HepG2 (cell line): Measurements from ENCODE around the gene HIGD1A. TPM values are rescaled to one million over a fixed set of nuclear protein-coding genes. Genes with fewer than 3 reads are reported as not detected.

Source experiments
- ATF2 ChIP-seq: sonication (generic); formaldehyde crosslinking; IDR thresholded peaks from 2 replicates; pipeline ENCODE4 v1.4.0; 2020; ENCODE audit warnings: missing genetic modification reagents
- BORCS8-MEF2B ChIP-seq: sonication (generic); formaldehyde crosslinking; IDR thresholded peaks from 2 replicates; pipeline ENCODE4 v1.8.0; 2022; ENCODE audit warnings: mild to moderate bottlenecking, missing genetic modification reagents
- GTF3A ChIP-seq: sonication (generic); formaldehyde crosslinking; conservative IDR thresholded peaks from 2 replicates; pipeline ENCODE4 v1.4.0; 2020; ENCODE audit warnings: mild to moderate bottlenecking, missing genetic modification reagents
- ISX ChIP-seq: sonication (generic); formaldehyde crosslinking; conservative IDR thresholded peaks from 2 replicates; pipeline ENCODE4 v1.5.0; 2020; ENCODE audit warnings: missing genetic modification reagents
- MEIS2 ChIP-seq: sonication (generic); formaldehyde crosslinking; IDR thresholded peaks from 2 replicates; pipeline ENCODE4 v1.9.0; 2021; ENCODE audit warnings: mild to moderate bottlenecking, missing genetic modification reagents
- MZF1 ChIP-seq: sonication (generic); formaldehyde crosslinking; IDR thresholded peaks from 2 replicates; pipeline ENCODE4 v1.8.1; 2023; ENCODE audit warnings: mild to moderate bottlenecking, missing genetic modification reagents, borderline replicate concordance
- NCOA2 ChIP-seq: sonication (generic); formaldehyde crosslinking; IDR thresholded peaks from 2 replicates; pipeline ENCODE4 v1.8.0; 2022; ENCODE audit warnings: inconsistent platforms
- NFRKB ChIP-seq: fragments of 450-650 bp; IDR thresholded peaks from 2 replicates; pipeline ENCODE4 v1.6.1; 2017
- PHF21A ChIP-seq: sonication (generic); formaldehyde crosslinking; IDR thresholded peaks from 2 replicates; pipeline ENCODE4 v1.5.0; 2020; ENCODE audit warnings: mild to moderate bottlenecking, missing genetic modification reagents
- ZBTB7B ChIP-seq: sonication (generic); formaldehyde crosslinking; IDR thresholded peaks from 2 replicates; pipeline ENCODE4 v1.4.0; 2020; ENCODE audit warnings: missing genetic modification reagents
- ZNF563 ChIP-seq: sonication (generic); formaldehyde crosslinking; IDR thresholded peaks from 2 replicates; pipeline ENCODE4 v1.8.0; 2022; ENCODE audit warnings: mild to moderate bottlenecking, moderate library complexity, missing genetic modification reagents
- ZNF569 ChIP-seq: sonication (generic); formaldehyde crosslinking; IDR thresholded peaks from 2 replicates; pipeline ENCODE4 v1.5.0; 2020; ENCODE audit warnings: mild to moderate bottlenecking, missing genetic modification reagents, moderate library complexity, borderline replicate concordance
- ZNF674 ChIP-seq: sonication (generic); formaldehyde crosslinking; IDR thresholded peaks from 2 replicates; pipeline ENCODE4 v1.5.0; 2020; ENCODE audit warnings: low read depth, mild to moderate bottlenecking, missing genetic modification reagents
- ZNF713 ChIP-seq: sonication (generic); formaldehyde crosslinking; IDR thresholded peaks from 2 replicates; pipeline ENCODE4 v1.4.0; 2020; ENCODE audit warnings: mild to moderate bottlenecking, missing genetic modification reagents
- polyA plus RNA-seq, 8 experiments: library from polyadenylated mRNA; depleted of rRNA in 3 of 8; stranded (reverse) in 7 of 8; unstranded in 1 of 8; fragments of >200 nt; fragmentation: Illumina TruSeq in 4 of 8; extraction: Trizol in 4 of 8; gene quantifications; 2 replicates each; pipeline versions ENCODE4 v1.2.1 to v1.2.3, GENCODE V29; 2011 to 2016; ENCODE audit warnings: low read depth in 4 of 8, missing spikeins in 1 of 8, mixed read lengths in 1 of 8; ENCODE audit not compliant: insufficient read depth in 1 of 8
- total RNA-seq, 5 experiments: library from RNA; depleted of rRNA; stranded (reverse); fragments of >200 nt; fragmentation: Illumina TruSeq; extraction: Trizol; gene quantifications; 2 replicates each; pipeline ENCODE4 v1.2.3, GENCODE V29; 2016; ENCODE audit warnings: low read depth in 1 of 5
- TF ChIP-seq, protein P1 (sequence below): sonication (generic); formaldehyde crosslinking; IDR thresholded peaks from 2 replicates; pipeline ENCODE4 v1.5.1; 2020; ENCODE audit warnings: missing genetic modification reagents, mild to moderate bottlenecking, borderline replicate concordance
- TF ChIP-seq, protein P2 (sequence below): sonication (generic); formaldehyde crosslinking; IDR thresholded peaks from 2 replicates; pipeline ENCODE4 v1.9.0; 2021; ENCODE audit warnings: missing genetic modification reagents, borderline replicate concordance
- TF ChIP-seq, protein P3 (sequence below): IDR thresholded peaks from 2 replicates; pipeline ENCODE4 v1.4.0; 2020; ENCODE audit warnings: mild to moderate bottlenecking, missing genetic modification reagents
- TF ChIP-seq, protein P4 (sequence below), 2 experiments: sonication (generic) in 1 of 2; formaldehyde crosslinking in 1 of 2; IDR thresholded peaks; 2 replicates each; pipeline versions ENCODE4 v1.5.1 to v1.6.1; 2011 to 2020; ENCODE audit warnings: borderline replicate concordance in 1 of 2, low read depth in 1 of 2, low read length in 1 of 2, mild to moderate bottlenecking in 1 of 2, missing genetic modification reagents in 1 of 2, moderate library complexity in 1 of 2

Gene HIGD1A
- total and polyA plus RNA-seq, 2 of the 13 experiments (the other 11 are each of a cell fraction or from before 2014, with no cell fraction given): 222 to 253 TPM

- TF ChIP-seq ZBTB7B (CRISPR knock-in tag): peak; percentile 38; the same call in 1 of the 2 replicates
- peak; percentile 83 for TF ChIP-seq BORCS8-MEF2B (CRISPR knock-in tag)
- TF ChIP-seq ZNF674 (CRISPR knock-in tag): no peak; the same call in 1 of the 2 replicates
- TF ChIP-seq, protein P1, sequence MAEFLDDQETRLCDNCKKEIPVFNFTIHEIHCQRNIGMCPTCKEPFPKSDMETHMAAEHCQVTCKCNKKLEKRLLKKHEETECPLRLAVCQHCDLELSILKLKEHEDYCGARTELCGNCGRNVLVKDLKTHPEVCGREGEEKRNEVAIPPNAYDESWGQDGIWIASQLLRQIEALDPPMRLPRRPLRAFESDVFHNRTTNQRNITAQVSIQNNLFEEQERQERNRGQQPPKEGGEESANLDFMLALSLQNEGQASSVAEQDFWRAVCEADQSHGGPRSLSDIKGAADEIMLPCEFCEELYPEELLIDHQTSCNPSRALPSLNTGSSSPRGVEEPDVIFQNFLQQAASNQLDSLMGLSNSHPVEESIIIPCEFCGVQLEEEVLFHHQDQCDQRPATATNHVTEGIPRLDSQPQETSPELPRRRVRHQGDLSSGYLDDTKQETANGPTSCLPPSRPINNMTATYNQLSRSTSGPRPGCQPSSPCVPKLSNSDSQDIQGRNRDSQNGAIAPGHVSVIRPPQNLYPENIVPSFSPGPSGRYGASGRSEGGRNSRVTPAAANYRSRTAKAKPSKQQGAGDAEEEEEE: no peak
- TF ChIP-seq NFRKB: no peak
- TF ChIP-seq ZNF713 (CRISPR knock-in tag): no peak
- peak; percentile 67; the same call in 1 of the 2 replicates for TF ChIP-seq MEIS2 (CRISPR knock-in tag)
- TF ChIP-seq, protein P2, sequence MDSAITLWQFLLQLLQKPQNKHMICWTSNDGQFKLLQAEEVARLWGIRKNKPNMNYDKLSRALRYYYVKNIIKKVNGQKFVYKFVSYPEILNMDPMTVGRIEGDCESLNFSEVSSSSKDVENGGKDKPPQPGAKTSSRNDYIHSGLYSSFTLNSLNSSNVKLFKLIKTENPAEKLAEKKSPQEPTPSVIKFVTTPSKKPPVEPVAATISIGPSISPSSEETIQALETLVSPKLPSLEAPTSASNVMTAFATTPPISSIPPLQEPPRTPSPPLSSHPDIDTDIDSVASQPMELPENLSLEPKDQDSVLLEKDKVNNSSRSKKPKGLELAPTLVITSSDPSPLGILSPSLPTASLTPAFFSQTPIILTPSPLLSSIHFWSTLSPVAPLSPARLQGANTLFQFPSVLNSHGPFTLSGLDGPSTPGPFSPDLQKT (CRISPR knock-in tag): no peak
- TF ChIP-seq, protein P3, sequence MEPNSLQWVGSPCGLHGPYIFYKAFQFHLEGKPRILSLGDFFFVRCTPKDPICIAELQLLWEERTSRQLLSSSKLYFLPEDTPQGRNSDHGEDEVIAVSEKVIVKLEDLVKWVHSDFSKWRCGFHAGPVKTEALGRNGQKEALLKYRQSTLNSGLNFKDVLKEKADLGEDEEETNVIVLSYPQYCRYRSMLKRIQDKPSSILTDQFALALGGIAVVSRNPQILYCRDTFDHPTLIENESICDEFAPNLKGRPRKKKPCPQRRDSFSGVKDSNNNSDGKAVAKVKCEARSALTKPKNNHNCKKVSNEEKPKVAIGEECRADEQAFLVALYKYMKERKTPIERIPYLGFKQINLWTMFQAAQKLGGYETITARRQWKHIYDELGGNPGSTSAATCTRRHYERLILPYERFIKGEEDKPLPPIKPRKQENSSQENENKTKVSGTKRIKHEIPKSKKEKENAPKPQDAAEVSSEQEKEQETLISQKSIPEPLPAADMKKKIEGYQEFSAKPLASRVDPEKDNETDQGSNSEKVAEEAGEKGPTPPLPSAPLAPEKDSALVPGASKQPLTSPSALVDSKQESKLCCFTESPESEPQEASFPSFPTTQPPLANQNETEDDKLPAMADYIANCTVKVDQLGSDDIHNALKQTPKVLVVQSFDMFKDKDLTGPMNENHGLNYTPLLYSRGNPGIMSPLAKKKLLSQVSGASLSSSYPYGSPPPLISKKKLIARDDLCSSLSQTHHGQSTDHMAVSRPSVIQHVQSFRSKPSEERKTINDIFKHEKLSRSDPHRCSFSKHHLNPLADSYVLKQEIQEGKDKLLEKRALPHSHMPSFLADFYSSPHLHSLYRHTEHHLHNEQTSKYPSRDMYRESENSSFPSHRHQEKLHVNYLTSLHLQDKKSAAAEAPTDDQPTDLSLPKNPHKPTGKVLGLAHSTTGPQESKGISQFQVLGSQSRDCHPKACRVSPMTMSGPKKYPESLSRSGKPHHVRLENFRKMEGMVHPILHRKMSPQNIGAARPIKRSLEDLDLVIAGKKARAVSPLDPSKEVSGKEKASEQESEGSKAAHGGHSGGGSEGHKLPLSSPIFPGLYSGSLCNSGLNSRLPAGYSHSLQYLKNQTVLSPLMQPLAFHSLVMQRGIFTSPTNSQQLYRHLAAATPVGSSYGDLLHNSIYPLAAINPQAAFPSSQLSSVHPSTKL (CRISPR knock-in tag): 0 out of 2 replicates have a peak, but pooled peaks have one; percentile 34
- TF ChIP-seq MZF1 (CRISPR knock-in tag): no peak
- TF ChIP-seq, protein P4, sequence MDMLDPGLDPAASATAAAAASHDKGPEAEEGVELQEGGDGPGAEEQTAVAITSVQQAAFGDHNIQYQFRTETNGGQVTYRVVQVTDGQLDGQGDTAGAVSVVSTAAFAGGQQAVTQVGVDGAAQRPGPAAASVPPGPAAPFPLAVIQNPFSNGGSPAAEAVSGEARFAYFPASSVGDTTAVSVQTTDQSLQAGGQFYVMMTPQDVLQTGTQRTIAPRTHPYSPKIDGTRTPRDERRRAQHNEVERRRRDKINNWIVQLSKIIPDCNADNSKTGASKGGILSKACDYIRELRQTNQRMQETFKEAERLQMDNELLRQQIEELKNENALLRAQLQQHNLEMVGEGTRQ (IDR thresholded peaks at IDR 0.05; ENCODE audit: low read depth, low read length): no peak
- TF ChIP-seq, protein P4 (CRISPR knock-in tag; IDR thresholded peaks at IDR 0.05; ENCODE audit: borderline replicate concordance): peak; percentile 16; the same call in 1 of the 2 replicates
- TF ChIP-seq ISX: 0 out of 2 replicates have a peak, but pooled peaks have one; percentile 74
- no peak for TF ChIP-seq NCOA2 (CRISPR knock-in tag)
- peak; percentile 42; the same call in 1 of the 2 replicates for TF ChIP-seq ZNF563 (CRISPR knock-in tag)
- no peak for TF ChIP-seq ATF2 (CRISPR knock-in tag)
- TF ChIP-seq ZNF569 (CRISPR knock-in tag): peak; percentile 90; the same call in 1 of the 2 replicates
- TF ChIP-seq PHF21A (CRISPR knock-in tag): peak; percentile 67; the same call in 1 of the 2 replicates
- TF ChIP-seq GTF3A (CRISPR knock-in tag): no peak
Observed at GRCh38 chr3:42804106-42804830, at the start of gene HIGD1A (continued).
